Measurements from ENCODE around the gene SLC22A7.

GRCh38 chr6:43335469-43335868 is 37.4 kb downstream of the SLC22A7 start:
- TF ChIP-seq POLR2A (IDR thresholded peaks at IDR 0.05; ENCODE audit: low read length) (no peak), GATA1 (IDR thresholded peaks at IDR 0.05; ENCODE audit: low read depth, low read length) (no peak)
